Measurements from ENCODE around the gene ANKRD13C.

The ANKRD13C gene

GRCh38 chr1:70288166-70288565, 66.4 kb downstream of the ANKRD13C start:
- TF ChIP-seq CTCF (IDR thresholded peaks at IDR 0.05): no peak
- H3K4me3 ChIP-seq (ENCODE audit: low read depth in 1 of 2, low read length in 1 of 2): no peak overlapping the region
- H3K27ac ChIP-seq: no peak overlapping the region
- no peaks in the 10 kb centered on the region for H3K9me3 ChIP-seq
- H3K36me3 ChIP-seq: peaks cover 10% of the 10 kb centered on the region
- H3K4me1 ChIP-seq (ENCODE audit: control insufficient read depth in 1 of 2, insufficient read depth in 1 of 2, low read depth in 1 of 2, low read length in 1 of 2): no peaks in the 10 kb centered on the region
- no peaks in the 10 kb centered on the region for H3K27me3 ChIP-seq

DNA sequence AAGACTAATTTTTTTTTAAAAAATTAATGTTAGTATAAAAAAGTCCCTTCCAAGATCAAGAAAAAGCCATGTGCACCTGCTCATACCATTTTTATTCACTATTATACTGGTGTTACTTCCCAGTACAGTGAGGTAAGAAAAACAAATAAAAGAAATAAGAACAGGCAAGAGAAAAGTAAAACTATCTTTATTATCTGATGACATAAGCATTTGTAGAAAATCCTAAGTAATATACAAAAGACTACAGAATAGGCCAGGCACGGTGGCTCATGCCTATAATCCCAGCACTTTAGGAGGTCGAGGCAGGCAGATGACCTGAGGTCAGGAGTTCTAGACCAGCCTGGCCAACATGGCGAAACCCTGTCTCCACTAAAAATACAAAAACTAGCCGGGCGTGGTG, 68.1 kb downstream of the ANKRD13C start:
- H3K27ac ChIP-seq: no peak overlapping the region
- H3K9me3 ChIP-seq: no peaks in the 10 kb centered on the region
- no peak overlapping the region for H3K4me3 ChIP-seq (ENCODE audit: low read depth in 1 of 2, low read length in 1 of 2)
- no peak for TF ChIP-seq CTCF (IDR thresholded peaks at IDR 0.05)
- no peaks in the 10 kb centered on the region for H3K27me3 ChIP-seq
- H3K4me1 ChIP-seq (ENCODE audit: control insufficient read depth in 1 of 2, insufficient read depth in 1 of 2, low read depth in 1 of 2, low read length in 1 of 2): no peaks in the 10 kb centered on the region
- H3K36me3 ChIP-seq: peaks cover 5% of the 10 kb centered on the region

DNA sequence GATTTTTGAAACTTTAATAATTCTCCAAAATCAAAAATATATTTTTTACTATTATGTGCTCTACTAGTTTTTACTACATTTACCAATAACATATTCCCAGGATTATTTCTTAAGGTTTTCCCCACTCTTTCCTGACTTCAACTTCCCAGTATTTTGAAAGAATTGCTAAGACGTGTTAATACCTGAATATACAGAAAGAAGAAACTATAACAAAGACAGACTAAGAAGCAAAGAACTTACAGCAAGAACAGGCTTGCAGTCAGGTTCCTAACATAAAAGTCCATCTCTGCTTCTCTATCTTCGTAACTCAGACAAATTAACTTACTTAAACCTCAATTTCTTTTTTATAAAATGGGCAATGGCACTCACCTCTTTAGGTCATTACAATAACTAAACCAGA, 70.2 kb downstream of the ANKRD13C start:
- Histone ChIP-seq H3K4me3 (ENCODE audit: low read depth in 1 of 2, low read length in 1 of 2) (no peak overlapping the region), H3K27me3 (no peaks in the 10 kb centered on the region), H3K9me3 (no peaks in the 10 kb centered on the region), H3K4me1 (ENCODE audit: control insufficient read depth in 1 of 2, insufficient read depth in 1 of 2, low read depth in 1 of 2, low read length in 1 of 2) (no peaks in the 10 kb centered on the region), H3K27ac (no peak overlapping the region), H3K36me3 (no peaks in the 10 kb centered on the region)
- TF ChIP-seq CTCF (IDR thresholded peaks at IDR 0.05): no peak

DNA sequence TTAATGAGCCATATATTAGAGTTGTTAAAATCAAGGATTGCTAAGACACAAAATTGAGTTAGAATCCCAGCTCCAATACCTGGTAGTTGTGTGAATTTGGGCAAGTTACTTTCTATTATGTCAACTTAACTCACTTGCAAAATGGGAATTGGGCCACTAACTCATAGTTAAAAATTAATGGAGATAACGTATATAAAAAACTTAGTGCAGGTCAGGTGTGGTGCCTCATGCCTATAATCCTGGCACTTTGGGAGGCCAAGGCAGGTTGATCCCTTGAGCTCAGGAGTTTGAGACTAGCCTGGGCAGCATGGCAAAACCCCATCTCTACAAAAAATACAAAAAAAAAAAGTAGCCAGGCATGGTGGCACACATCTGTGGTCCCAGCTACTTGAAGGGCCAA, 75.8 kb downstream of the ANKRD13C start:
- no peak for TF ChIP-seq CTCF (IDR thresholded peaks at IDR 0.05)

GRCh38 chr1:70277875-70278274, 76.6 kb downstream of the ANKRD13C start:
- H3K27ac ChIP-seq: no peak overlapping the region
- no peaks in the 10 kb centered on the region for H3K9me3 ChIP-seq
- H3K27me3 ChIP-seq: no peaks in the 10 kb centered on the region
- H3K36me3 ChIP-seq: peaks cover 4% of the 10 kb centered on the region
- no peak for TF ChIP-seq CTCF (IDR thresholded peaks at IDR 0.05)
- no peak overlapping the region for H3K4me3 ChIP-seq (ENCODE audit: low read depth in 1 of 2, low read length in 1 of 2)
- no peaks in the 10 kb centered on the region for H3K4me1 ChIP-seq (ENCODE audit: control insufficient read depth in 1 of 2, insufficient read depth in 1 of 2, low read depth in 1 of 2, low read length in 1 of 2)

More for the DNA sequence above, 75.8 kb downstream of the ANKRD13C start:
- Histone ChIP-seq H3K4me1 (ENCODE audit: control insufficient read depth in 1 of 2, insufficient read depth in 1 of 2, low read depth in 1 of 2, low read length in 1 of 2) (no peaks in the 10 kb centered on the region), H3K4me3 (ENCODE audit: low read depth in 1 of 2, low read length in 1 of 2) (no peak overlapping the region), H3K36me3 (peaks cover 4% of the 10 kb centered on the region), H3K27ac (no peak overlapping the region), H3K9me3 (no peaks in the 10 kb centered on the region), H3K27me3 (no peaks in the 10 kb centered on the region)

DNA sequence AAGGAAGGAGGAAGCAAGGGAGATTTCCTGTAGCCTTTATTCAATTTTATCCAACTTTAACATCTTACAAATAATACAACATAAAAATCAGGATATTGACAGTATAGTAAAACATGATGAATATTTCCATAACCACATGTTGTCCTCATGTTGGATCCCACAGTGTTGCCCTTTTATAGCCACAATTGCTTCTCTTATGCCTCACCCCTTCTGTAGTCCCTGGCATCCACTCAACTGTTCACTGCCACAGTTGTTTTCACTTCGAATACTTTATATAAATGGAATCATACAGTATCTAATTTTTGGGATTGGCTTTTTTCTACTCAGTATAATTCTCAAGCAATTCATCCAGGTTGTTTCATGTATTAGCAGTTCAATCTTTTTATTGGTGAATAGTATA, 88.6 kb downstream of the ANKRD13C start:
- no peak for TF ChIP-seq CTCF (IDR thresholded peaks at IDR 0.05)
- H3K4me3 ChIP-seq (ENCODE audit: low read depth in 1 of 2, low read length in 1 of 2): no peak overlapping the region
- H3K27me3 ChIP-seq: no peaks in the 10 kb centered on the region
- no peak overlapping the region for H3K27ac ChIP-seq
- H3K4me1 ChIP-seq (ENCODE audit: control insufficient read depth in 1 of 2, insufficient read depth in 1 of 2, low read depth in 1 of 2, low read length in 1 of 2): no peaks in the 10 kb centered on the region
- H3K9me3 ChIP-seq: no peaks in the 10 kb centered on the region
- no peaks in the 10 kb centered on the region for H3K36me3 ChIP-seq
